GM19240 (cell line): ENCODE measurements around the gene GNAZ.

Experiments
- DNase-seq: peaks from one replicate; pipeline ENCODE4 v3.0.0; 2011; ENCODE audit warnings: low spot score; ENCODE audit not compliant: insufficient read length

Gene GNAZ

GRCh38 chr22:23076896-23077572 is 6.7 kb downstream of the GNAZ start:
- DNase-seq, result no peak

- DNase-seq, result no peak
Measured at GRCh38 chr22:23077627-23078461, 7.5 kb downstream of the GNAZ start.

- no peak for DNase-seq
Measured at GRCh38 chr22:23078462-23078787, 8.1 kb downstream of the GNAZ start.

GRCh38 chr22:23079240-23079768 is 9.0 kb downstream of the GNAZ start:
- no peak for DNase-seq

GRCh38 chr22:23079814-23080521 is 9.6 kb downstream of the GNAZ start:
- no peak for DNase-seq

- DNase-seq, result no peak
Measured at GRCh38 chr22:23080613-23081290, 10.4 kb downstream of the GNAZ start.

- no peak for DNase-seq
Measured at GRCh38 chr22:23082534-23083314, 12.4 kb downstream of the GNAZ start.

GRCh38 chr22:23083315-23084021 is 13.1 kb downstream of the GNAZ start:
- DNase-seq, result no peak

GRCh38 chr22:23084453-23085350 is 14.4 kb downstream of the GNAZ start:
- no peak for DNase-seq

GRCh38 chr22:23085351-23085671 is 15.0 kb downstream of the GNAZ start:
- DNase-seq, result no peak

- DNase-seq, result no peak
Measured at GRCh38 chr22:23085785-23086184, 15.5 kb downstream of the GNAZ start.

GRCh38 chr22:23086263-23086662 is 15.9 kb downstream of the GNAZ start:
- no peak for DNase-seq

GRCh38 chr22:23086787-23087186 is 16.5 kb downstream of the GNAZ start:
- DNase-seq, result no peak

- DNase-seq, result no peak
Measured at GRCh38 chr22:23088199-23088604, 17.9 kb downstream of the GNAZ start.

GRCh38 chr22:23089010-23089409 is 18.7 kb downstream of the GNAZ start:
- no peak for DNase-seq

GRCh38 chr22:23089633-23090456 is 19.5 kb downstream of the GNAZ start:
- DNase-seq, result no peak

GRCh38 chr22:23090457-23090835 is 20.1 kb downstream of the GNAZ start:
- DNase-seq, result no peak

GRCh38 chr22:23091760-23092159 is 21.4 kb downstream of the GNAZ start:
- no peak for DNase-seq
